ENCODE measurements around the gene CPA5.
A peak's percentile ranks its signal among the peaks of the same experiment; 100 is the strongest.

Gene CPA5

GRCh38 chr7:130350945-130351790, 6.6 kb downstream of the CPA5 start:
- Histone ChIP-seq H3K36me3 (no peaks in the 10 kb centered on the region), H3K9me3 (ENCODE audit: severe bottlenecking) (no peaks in the 10 kb centered on the region), H3K27ac (no peak overlapping the region), H3K4me3 (ENCODE audit: low read depth, low read length) (no peak overlapping the region), H3K27me3 (ENCODE audit: insufficient read depth, low read depth, severe bottlenecking) (no peaks in the 10 kb centered on the region)
- TF ChIP-seq CTCF (IDR thresholded peaks at IDR 0.05; ENCODE audit: low read depth, low read length), result no peak
- DNase-seq, result peak; percentile 60

GRCh38 chr7:130351791-130352090, 7.1 kb downstream of the CPA5 start:
- Histone ChIP-seq H3K27me3 (ENCODE audit: insufficient read depth, low read depth, severe bottlenecking) (no peaks in the 10 kb centered on the region), H3K27ac (no peak overlapping the region), H3K4me3 (ENCODE audit: low read depth, low read length) (no peak overlapping the region), H3K36me3 (no peaks in the 10 kb centered on the region), H3K9me3 (ENCODE audit: severe bottlenecking) (no peaks in the 10 kb centered on the region)
- TF ChIP-seq CTCF (IDR thresholded peaks at IDR 0.05; ENCODE audit: low read depth, low read length), result no peak
- no peak for DNase-seq

GRCh38 chr7:130352194-130353074, 7.8 kb downstream of the CPA5 start:
- H3K36me3 ChIP-seq, result no peaks in the 10 kb centered on the region
- H3K27ac ChIP-seq, result no peak overlapping the region
- no peaks in the 10 kb centered on the region for H3K27me3 ChIP-seq (ENCODE audit: insufficient read depth, low read depth, severe bottlenecking)
- DNase-seq, result no peak
- H3K9me3 ChIP-seq (ENCODE audit: severe bottlenecking), result no peaks in the 10 kb centered on the region
- H3K4me3 ChIP-seq (ENCODE audit: low read depth, low read length), result no peak overlapping the region
- TF ChIP-seq CTCF (IDR thresholded peaks at IDR 0.05; ENCODE audit: low read depth, low read length), result no peak

- H3K9me3 ChIP-seq (ENCODE audit: severe bottlenecking), result no peaks in the 10 kb centered on the region
- DNase-seq, result no peak
- H3K4me3 ChIP-seq (ENCODE audit: low read depth, low read length), result no peak overlapping the region
- H3K27ac ChIP-seq, result no peak overlapping the region
- no peak for TF ChIP-seq CTCF (IDR thresholded peaks at IDR 0.05; ENCODE audit: low read depth, low read length)
- H3K36me3 ChIP-seq, result no peaks in the 10 kb centered on the region
- no peaks in the 10 kb centered on the region for H3K27me3 ChIP-seq (ENCODE audit: insufficient read depth, low read depth, severe bottlenecking)
Measured at GRCh38 chr7:130353196-130353595, 8.6 kb downstream of the CPA5 start.

GRCh38 chr7:130356121-130356875, 11.7 kb downstream of the CPA5 start:
- Histone ChIP-seq H3K4me3 (ENCODE audit: low read depth, low read length) (no peak overlapping the region), H3K36me3 (no peaks in the 10 kb centered on the region), H3K9me3 (ENCODE audit: severe bottlenecking) (peaks cover 10% of the 10 kb centered on the region), H3K27me3 (ENCODE audit: insufficient read depth, low read depth, severe bottlenecking) (no peaks in the 10 kb centered on the region), H3K27ac (no peak overlapping the region)
- DNase-seq, result no peak
- no peak for TF ChIP-seq CTCF (IDR thresholded peaks at IDR 0.05; ENCODE audit: low read depth, low read length)

All from WERI-Rb-1 (cell line).